GM19043 (cell line): ENCODE results near the gene USP7.
"Not testable (repeated sequence)": the region's sequence is repeated elsewhere in the genome, so short reads cannot be mapped to it uniquely, and the experiment has no call there.

ENCODE experiments used
- ATAC-seq: cut with Tn5 transposase; IDR thresholded peaks from one replicate; pipeline ENCODE4 v1.9.1; 2021; ENCODE audit warnings: low read depth; ENCODE audit not compliant: unreplicated experiment

USP7 gene

GRCh38 chr16:8852534-8852933, 111.2 kb downstream of the USP7 start:
- ATAC-seq: no peak

- ATAC-seq: no peak
Observed at GRCh38 chr16:8851761-8852403, 111.8 kb downstream of the USP7 start.

- no peak for ATAC-seq
Observed at GRCh38 chr16:8850279-8850885, 113.3 kb downstream of the USP7 start.

GRCh38 chr16:8849411-8850011, 114.2 kb downstream of the USP7 start:
- no peak for ATAC-seq

GRCh38 chr16:8848939-8849391, 114.7 kb downstream of the USP7 start:
- ATAC-seq: no peak

GRCh38 chr16:8848231-8848938, 115.3 kb downstream of the USP7 start:
- no peak for ATAC-seq

- ATAC-seq: no peak
Observed at GRCh38 chr16:8847623-8848022, 116.1 kb downstream of the USP7 start.

GRCh38 chr16:8847145-8847544, 116.6 kb downstream of the USP7 start:
- no peak for ATAC-seq

GRCh38 chr16:8846401-8846932, 117.2 kb downstream of the USP7 start:
- ATAC-seq: no peak

- ATAC-seq: no peak
Observed at GRCh38 chr16:8845699-8846298, 117.9 kb downstream of the USP7 start.

- not testable (repeated sequence) for ATAC-seq
Observed at GRCh38 chr16:8843296-8843695, 120.4 kb downstream of the USP7 start.
